HG03457 (cell line): ENCODE data around the gene PDZD4.

Source experiments
- ATAC-seq: cut with Tn5 transposase; IDR thresholded peaks from one replicate; pipeline ENCODE4 v1.9.1; 2021; ENCODE audit warnings: moderate number of reproducible peaks; ENCODE audit not compliant: unreplicated experiment

The PDZD4 gene

GRCh38 chrX:153774576-153775292, 55.6 kb downstream of the PDZD4 start:
- ATAC-seq: no peak

DNA sequence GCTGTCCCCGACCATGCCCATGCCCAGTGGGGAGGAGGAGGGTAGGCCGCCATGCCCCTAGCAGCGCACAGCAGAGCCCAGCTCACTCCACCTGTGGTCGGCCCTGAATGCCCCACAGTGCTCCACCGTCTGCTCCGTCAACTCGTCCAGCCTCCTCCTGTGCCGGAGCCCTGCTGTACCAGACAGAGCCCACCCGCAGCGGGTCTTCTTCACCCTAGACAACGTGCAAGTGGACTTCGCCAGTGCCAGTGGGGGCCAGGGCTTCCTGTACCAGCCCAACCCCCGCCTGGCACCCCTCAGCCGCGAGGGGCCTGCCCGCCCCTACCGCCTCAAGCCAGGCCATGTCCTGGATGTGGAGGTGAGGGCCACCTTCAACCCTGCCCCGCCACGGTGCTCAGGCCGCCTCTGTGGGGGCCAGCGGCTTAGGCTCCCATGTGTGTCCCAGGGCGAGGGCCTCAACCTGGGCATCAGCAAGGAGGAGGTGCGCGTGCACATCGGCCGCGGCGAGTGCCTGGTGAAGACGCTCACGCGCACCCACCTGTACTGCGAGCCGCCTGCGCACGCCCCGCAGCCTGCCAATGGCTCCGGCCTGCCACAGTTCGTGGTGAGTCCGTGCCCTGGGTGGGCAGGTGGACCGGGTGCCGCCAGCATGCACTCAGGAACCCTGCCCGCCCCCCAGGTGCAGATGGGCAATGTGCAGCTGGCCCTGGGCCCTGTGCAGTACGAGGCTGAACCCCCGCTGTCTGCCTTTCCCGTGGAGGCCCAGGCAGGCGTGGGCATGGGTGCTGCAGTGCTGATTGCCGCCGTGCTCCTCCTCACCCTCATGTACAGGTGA, 56.4 kb downstream of the PDZD4 start:
- no peak for ATAC-seq

GRCh38 chrX:153773218-153773611, 57.1 kb downstream of the PDZD4 start:
- ATAC-seq: no peak

DNA sequence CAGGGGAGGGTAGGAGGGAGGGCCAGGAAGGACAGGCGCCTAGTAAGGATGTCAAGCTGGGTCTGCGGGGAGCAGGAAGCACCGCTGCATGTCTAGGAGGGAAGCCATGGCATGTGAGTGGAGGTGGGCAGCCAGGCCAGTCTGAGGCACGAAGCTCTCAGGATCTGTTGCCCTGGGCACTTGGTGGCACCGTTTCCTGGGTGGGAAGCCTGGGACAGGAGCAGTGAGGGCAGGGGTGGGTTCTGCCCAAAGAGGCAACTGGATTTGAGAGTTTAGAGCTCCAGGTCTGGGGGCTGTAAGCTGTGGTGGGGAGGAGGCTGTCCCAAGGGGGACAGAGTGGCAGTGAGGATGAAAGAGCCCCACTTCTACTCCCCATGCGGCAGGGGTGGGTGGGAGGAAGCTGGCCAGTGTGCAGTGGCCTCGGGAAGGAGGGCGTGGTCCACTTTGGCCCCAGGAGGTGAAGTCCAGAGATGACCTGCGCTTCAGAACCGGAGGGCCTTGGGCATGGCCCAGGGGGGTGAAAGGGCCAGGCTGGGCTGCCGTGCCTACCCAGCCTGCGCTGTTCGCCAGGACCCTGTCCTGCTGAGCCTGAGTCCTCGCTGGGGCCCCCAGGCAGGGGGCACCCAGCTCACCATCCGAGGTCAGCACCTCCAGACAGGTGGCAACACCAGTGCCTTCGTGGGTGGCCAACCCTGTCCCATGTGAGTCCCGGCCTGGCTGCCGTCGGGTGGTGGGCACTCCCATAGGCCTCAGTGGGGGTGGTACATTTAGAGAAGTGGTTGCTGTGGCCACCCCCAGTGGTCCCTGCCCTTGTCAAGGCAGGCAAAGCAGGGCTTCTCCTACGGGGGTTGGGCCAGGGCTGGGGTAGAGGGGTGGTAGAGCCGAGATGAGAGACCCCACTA, 57.8 kb downstream of the PDZD4 start:
- ATAC-seq: no peak

DNA sequence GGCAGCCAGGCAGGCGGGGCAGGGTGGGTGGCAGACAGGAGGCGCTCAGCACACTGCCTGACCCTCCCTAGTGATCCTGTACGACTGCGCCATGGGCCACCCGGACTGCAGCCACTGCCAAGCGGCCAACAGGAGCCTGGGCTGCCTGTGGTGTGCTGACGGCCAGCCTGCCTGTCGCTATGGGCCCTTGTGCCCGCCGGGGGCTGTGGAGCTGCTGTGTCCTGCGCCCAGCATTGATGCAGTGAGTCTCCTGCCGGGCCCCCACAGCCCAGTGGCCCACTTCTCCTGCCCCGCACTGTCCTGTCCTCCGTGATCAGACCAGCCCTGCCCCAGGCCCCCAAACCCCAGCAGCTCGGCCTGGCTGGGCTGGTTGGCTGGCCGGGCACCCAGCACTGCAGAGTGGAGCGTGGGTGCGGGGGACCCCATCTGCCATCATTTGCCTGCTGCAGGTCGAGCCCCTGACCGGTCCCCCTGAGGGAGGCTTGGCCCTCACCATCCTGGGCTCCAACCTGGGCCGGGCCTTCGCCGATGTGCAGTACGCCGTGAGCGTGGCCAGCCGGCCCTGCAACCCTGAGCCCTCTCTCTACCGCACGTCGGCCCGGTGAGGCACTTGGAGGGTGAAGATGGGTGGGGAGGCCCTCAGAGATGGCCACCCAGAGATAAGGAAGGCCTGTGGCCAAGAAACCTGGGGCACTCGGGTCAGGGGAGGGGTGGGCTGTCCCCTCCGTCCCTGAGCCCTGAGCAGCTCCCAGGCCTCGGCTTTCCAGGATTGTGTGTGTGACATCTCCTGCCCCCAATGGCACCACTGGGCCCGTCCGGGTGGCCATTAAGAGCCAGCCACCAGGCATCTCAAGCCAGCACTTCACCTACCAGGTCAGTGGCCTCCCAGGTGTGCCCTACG, 58.7 kb downstream of the PDZD4 start:
- no peak for ATAC-seq

- no peak for ATAC-seq
Measured at GRCh38 chrX:153770601-153771414, 59.5 kb downstream of the PDZD4 start.

DNA sequence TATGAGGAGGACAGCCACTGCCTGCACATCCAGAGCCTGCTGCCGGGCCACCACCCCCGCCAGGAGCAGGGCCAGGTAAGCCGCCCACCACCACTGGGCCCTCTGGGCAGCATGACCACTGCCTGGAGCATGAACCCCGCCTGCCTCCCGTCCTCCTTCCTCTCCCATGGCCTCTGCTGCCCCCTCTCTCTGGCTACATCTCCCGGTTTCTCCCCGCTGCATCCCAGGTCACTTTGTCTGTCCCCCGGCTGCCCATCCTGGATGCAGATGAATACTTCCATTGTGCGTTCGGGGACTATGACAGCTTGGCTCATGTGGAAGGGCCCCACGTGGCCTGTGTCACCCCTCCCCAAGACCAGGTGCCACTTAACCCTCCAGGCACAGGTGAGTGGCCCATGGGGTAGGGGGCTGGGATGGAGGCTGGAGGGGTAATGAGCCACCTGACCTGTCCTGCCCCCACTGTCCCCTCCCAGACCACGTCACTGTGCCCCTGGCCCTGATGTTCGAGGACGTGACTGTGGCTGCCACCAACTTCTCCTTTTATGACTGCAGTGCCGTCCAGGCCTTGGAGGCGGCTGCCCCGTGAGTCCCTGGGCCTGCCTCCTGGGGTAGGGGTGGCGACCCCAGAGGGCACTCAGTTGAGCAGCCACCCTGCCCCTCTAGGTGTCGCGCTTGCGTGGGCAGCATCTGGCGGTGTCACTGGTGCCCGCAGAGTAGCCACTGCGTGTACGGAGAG, 60.3 kb downstream of the PDZD4 start:
- ATAC-seq: no peak

- ATAC-seq: no peak
Measured at GRCh38 chrX:153769158-153769864, 61.0 kb downstream of the PDZD4 start.

- no peak for ATAC-seq
Measured at GRCh38 chrX:153768311-153769157, 61.8 kb downstream of the PDZD4 start.

- ATAC-seq: no peak
Measured at GRCh38 chrX:153767674-153768055, 62.7 kb downstream of the PDZD4 start.

GRCh38 chrX:153766871-153767673, 63.3 kb downstream of the PDZD4 start:
- ATAC-seq: no peak

GRCh38 chrX:153766098-153766817, 64.1 kb downstream of the PDZD4 start:
- ATAC-seq: no peak

GRCh38 chrX:153765138-153766079, 64.9 kb downstream of the PDZD4 start:
- ATAC-seq: no peak

DNA sequence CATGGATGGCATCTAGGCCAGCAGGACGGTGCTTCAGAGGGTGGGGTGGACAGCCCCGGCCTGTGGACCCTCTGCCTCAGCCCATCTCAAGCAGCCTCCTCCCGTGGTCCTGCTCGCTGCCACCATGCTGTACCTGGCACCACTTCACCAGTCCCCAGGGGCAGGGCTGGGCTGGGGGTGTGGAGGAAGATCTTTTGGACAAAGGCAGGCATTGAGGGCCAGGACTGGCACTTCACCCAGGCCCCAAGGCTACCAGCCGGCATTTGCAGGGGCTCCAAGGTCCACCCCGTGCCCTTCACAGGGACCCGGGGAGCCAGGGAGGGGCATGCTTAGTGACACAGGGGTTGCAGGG, 65.6 kb downstream of the PDZD4 start:
- no peak for ATAC-seq
